Stimulated activated CD4-positive, alpha-beta T cell treated with anti-CD3 and anti-CD28 coated beads, Interleukin-4, amount 100 ng/mL, for 24 hours (primary cell): ENCODE data around the gene ALPP.

Experiments used
- DNase-seq: peaks from one replicate; pipeline ENCODE4 v3.0.0-alpha.2; 2020

Gene ALPP

DNA sequence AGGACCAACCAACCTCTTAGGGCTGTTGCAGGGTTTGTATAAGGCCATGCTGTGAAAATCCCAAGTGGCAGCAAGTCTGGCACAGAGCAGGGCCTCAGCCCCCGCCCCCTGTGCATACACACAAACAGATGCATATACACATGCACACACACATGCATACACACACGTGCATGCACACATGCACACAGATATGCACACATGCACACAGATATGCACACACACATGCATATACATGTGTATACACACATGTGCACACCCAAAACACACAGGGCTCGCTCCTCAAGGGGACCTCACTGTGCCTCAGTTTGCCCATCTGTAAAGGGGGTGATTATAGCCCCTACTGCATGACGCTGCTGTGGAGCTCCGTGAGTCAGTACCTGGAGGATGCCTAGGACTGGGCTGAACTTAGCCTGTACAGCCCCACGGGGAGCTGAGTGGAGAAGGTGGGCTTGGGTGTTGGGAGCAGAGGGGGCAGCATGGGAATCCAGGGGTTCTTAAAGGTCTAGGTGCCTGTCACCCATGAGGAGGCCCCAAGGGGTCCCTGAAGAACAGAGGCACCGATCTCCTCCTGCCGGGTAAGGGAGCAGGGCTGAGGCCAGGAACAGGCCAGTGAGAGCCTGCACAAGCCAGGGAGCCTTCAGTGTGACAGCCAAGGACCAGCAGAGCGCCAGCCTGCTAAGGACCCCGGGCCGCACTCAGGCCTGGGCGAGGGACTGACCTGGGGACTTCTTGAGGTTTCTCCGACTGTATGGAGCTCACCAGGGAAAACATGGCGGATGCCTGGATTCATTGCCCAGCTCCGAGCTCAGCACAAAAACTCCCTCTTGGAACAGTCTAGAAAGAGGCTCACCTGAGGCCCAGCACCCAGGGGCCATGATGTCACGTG, 53.4 kb downstream of the ALPP start:
- no peak for DNase-seq
